Transverse colon (tissue), 4 donors: ENCODE measurements around the gene PRKCZ. TPM values are rescaled to one million over a fixed set of nuclear protein-coding genes. Genes with fewer than 3 reads are reported as not detected.

Experiments
- DNase-seq: peaks from one replicate; pipeline ENCODE4 v3.0.0-alpha.2; 2019
- H3K27ac ChIP-seq, 4 donors: fragments of 200-600 bp; sonication (generic); 2 replicates each; pipeline ENCODE4 v1.5.1; 2016 to 2018; ENCODE audit warnings: inconsistent platforms in 4 of 4
- H3K27me3 ChIP-seq: fragments of 200-600 bp; sonication (generic); 2 replicates; pipeline ENCODE4 v1.5.1; 2017; ENCODE audit warnings: inconsistent platforms
- H3K36me3 ChIP-seq, 4 donors: fragments of 200-600 bp; sonication (generic); 2 replicates each; pipeline ENCODE4 v1.5.1; 2017 to 2019; ENCODE audit warnings: inconsistent platforms in 4 of 4
- H3K4me1 ChIP-seq, 4 donors: fragments of 200-600 bp; sonication (generic); 2 replicates each; pipeline ENCODE4 v1.5.1; 2017 to 2020; ENCODE audit warnings: inconsistent platforms in 4 of 4
- H3K4me3 ChIP-seq, 4 donors: fragments of 200-600 bp; sonication (generic); 1 replicate in 1 of 4; 2 replicates in 3 of 4; pipeline versions ENCODE4 v1.5.1 to v1.6.1; 2017 to 2019; ENCODE audit warnings: inconsistent platforms in 4 of 4
- H3K9me3 ChIP-seq, 2 donors: fragments of 200-600 bp; sonication (generic); 2 replicates each; pipeline ENCODE4 v1.5.1; 2017 to 2019; ENCODE audit warnings: inconsistent platforms in 2 of 2
- CTCF ChIP-seq, 5 experiments: fragments of 200-600 bp in 3 of 5; fragments of 450-650 bp in 2 of 5; sonication (generic) in 3 of 5; IDR thresholded peaks; 1 replicate in 2 of 5; 2 replicates in 3 of 5; pipeline ENCODE4 v1.5.1; 2016 to 2017; ENCODE audit warnings: antibody characterized with exemption in 5 of 5, inconsistent platforms in 3 of 5, mild to moderate bottlenecking in 2 of 5, moderate library complexity in 1 of 5
- EP300 ChIP-seq: sonication (generic); formaldehyde crosslinking; IDR thresholded peaks from one replicate; pipeline ENCODE4 v1.6.1; 2017; ENCODE audit warnings: antibody characterized with exemption, low read depth
- POLR2A ChIP-seq: fragments of 450-650 bp; IDR thresholded peaks from one replicate; pipeline ENCODE4 v1.6.1; 2016; ENCODE audit warnings: antibody characterized with exemption, mild to moderate bottlenecking, moderate library complexity
- POLR2AphosphoS5 ChIP-seq, 3 donors: sonication (generic); formaldehyde crosslinking; IDR thresholded peaks; one replicate each; pipeline ENCODE4 v1.6.1; 2016; ENCODE audit warnings: antibody characterized with exemption in 3 of 3
- WGBS, 2 donors: methylation state at CpG; one replicate each; pipeline ENCODE4 v1.1.5; 2018; ENCODE audit warnings: low coverage in 1 of 2; 5-methylcytosine and 5-hydroxymethylcytosine counted together
- in situ Hi-C, 4 donors: fragments of 200-750 bp; cut with MboI; loops; one replicate each; pipeline versions ENCODE4 v1.15.0 to v1.15.1; 2017; ENCODE audit warnings: low sequenced_read_pairs in 3 of 4, low pct_ligation_motif_present in 1 of 4, low pct_unique_long_range_greater_than_20kb in 1 of 4
- intact Hi-C: fragments of 100-400 bp; cut with DNase I; formaldehyde crosslinking; loops from one replicate; pipeline ENCODE4 v1.15.1; 2023; ENCODE audit warnings: low total_unique reads
- total RNA-seq, 4 donors: library from RNA; depleted of rRNA; stranded (reverse); fragments of >200 nt; gene quantifications; one replicate each; pipeline ENCODE4 v1.1.0, GENCODE V29; 2016

The PRKCZ gene
- total RNA-seq, 4 donors from 2014 or later, result 48.6 to 96.7 (median 54.4) TPM

DNA sequence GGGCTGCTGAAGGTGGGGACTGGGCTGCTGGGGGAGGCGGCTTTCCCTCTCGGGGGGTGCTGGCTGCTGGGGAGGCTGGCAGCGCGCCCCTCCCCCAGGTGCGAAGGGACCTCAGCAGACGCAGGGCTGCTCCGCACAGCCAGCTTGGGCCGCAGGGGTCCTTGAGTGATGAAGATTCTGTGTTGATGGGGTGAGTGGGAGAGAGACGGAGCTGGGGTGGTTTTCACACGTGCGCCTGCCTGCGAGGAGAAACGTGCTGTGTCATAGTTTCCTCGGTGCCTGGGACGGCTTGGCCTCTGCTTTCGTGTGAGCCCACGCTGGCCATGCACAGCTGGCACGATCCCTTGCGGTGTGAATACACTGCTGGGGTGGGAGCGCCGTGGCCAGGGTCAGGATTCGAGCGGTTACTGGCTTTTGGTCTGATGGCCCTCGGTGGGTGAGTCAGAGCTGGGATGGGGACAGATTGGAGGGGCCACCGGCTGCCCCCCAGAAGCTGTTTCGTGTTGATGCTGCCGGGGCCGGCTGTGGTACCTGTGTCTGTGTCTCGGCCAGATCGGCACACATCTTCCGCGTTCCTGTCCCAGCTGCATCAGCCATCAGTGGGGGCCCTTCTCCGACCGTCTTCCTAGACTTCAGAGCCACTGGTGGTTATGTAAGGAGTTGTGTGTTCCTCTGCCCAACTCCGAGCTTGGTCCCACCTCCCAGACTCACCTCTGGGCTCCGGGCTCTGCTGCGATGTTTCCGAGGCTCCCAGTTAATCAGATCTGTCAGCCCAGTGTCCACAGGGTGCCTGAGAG is 24.9 kb downstream of the PRKCZ start:
- intact Hi-C loops (no loop called here), in situ Hi-C loops (no loop called here)
- Histone ChIP-seq H3K4me3 (no peak overlapping the region), H3K27ac (no peak overlapping the region), H3K9me3 (peaks cover 12% of the 10 kb centered on the region in 2 donors), H3K27me3 (no peaks in the 10 kb centered on the region), H3K36me3 (peaks cover 0 to 9% (median 0%) of the 10 kb centered on the region in 4 donors), H3K4me1 (peaks cover 11 to 20% (median 17%) of the 10 kb centered on the region in 4 donors)
- TF ChIP-seq CTCF (IDR thresholded peaks at IDR 0.05) (no peak), EP300 (no peak), POLR2A (no peak), POLR2AphosphoS5 (IDR thresholded peaks at IDR 0.05) (no peak)
- no peak for DNase-seq
- 85% methylated on average over 38 of the region's 38 CpGs; no CpG with 5 or more reads in 1 of the 2 donors for WGBS, 2 donors

GRCh38 chr1:2076826-2077225 is 26.6 kb downstream of the PRKCZ start:
- intact Hi-C loops (no loop called here), in situ Hi-C loops (no loop called here)
- no peak for DNase-seq
- 91 to 98% methylated on average over 13 to 21 of the region's 21 CpGs for WGBS, 2 donors
- TF ChIP-seq CTCF (IDR thresholded peaks at IDR 0.05) (no peak), POLR2A (no peak), POLR2AphosphoS5 (IDR thresholded peaks at IDR 0.05) (no peak), EP300 (no peak)
- Histone ChIP-seq H3K4me1 (peaks cover 4 to 9% (median 6%) of the 10 kb centered on the region in 4 donors), H3K36me3 (peaks cover 0 to 9% (median 0%) of the 10 kb centered on the region in 4 donors), H3K4me3 (no peak overlapping the region), H3K27ac (no peak overlapping the region), H3K9me3 (peaks cover 12% of the 10 kb centered on the region in 2 donors), H3K27me3 (no peaks in the 10 kb centered on the region)

GRCh38 chr1:2078170-2078569 is 28.0 kb downstream of the PRKCZ start:
- TF ChIP-seq POLR2AphosphoS5 (IDR thresholded peaks at IDR 0.05), result no peak
- Histone ChIP-seq H3K4me3 (no peak overlapping the region), H3K27ac (no peak overlapping the region), H3K9me3 (peaks cover 12% of the 10 kb centered on the region in 2 donors), H3K27me3 (no peaks in the 10 kb centered on the region), H3K4me1 (no peaks in the 10 kb centered on the region), H3K36me3 (peaks cover 0 to 9% (median 0%) of the 10 kb centered on the region in 4 donors)
- intact Hi-C loops, result no loop called here
- in situ Hi-C loops, result no loop called here
- WGBS, 2 donors, result 94 to 96% methylated on average over 7 of the region's 7 CpGs
- no peak for DNase-seq

DNA sequence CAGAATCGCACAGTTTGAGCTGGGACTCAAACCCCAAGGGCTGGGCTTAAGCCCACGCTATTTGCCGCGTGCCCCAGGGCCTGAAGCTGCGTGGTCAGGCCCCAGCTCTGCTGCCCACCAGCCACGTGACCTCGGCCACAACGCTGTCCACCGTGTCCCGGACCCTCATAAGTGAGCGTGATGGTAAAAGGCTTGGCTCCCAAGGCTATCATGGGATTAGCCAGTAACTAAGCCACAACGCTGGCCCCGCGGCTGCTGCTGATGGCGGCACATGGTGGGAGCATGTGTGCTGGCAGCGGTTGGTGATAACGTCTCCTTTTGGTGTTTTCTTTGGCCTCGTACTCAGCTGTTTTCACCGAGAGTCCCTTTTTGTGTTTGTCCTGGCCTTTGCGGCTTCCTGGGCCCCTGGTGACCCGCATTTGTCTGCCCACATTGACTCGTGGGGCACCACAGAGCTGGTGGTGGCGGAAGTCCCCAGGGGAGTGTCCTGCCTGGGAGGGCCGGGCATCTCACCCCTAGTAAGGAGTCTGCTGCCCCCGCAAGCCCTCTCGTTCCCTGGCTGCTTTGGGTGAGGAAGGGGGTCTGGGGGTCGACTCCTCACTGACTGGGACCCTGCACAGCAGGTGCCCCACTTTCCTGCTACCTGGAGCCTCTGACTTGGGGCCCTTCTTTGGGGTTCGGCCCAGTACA is 29.3 kb downstream of the PRKCZ start:
- peaks cover 12% of the 10 kb centered on the region in 2 donors for H3K9me3 ChIP-seq
- in situ Hi-C loops, result no loop called here
- intact Hi-C loops, result no loop called here
- H3K36me3 ChIP-seq, result peaks cover 0 to 9% (median 0%) of the 10 kb centered on the region in 4 donors
- no peak overlapping the region for H3K27ac ChIP-seq
- H3K4me3 ChIP-seq, result no peak overlapping the region
- H3K27me3 ChIP-seq, result no peaks in the 10 kb centered on the region
- no peak for DNase-seq
- TF ChIP-seq POLR2AphosphoS5 (IDR thresholded peaks at IDR 0.05), result no peak
- no peak for TF ChIP-seq EP300
- no peak for TF ChIP-seq POLR2A
- TF ChIP-seq CTCF (IDR thresholded peaks at IDR 0.05), result no peak
- no peaks in the 10 kb centered on the region for H3K4me1 ChIP-seq
- WGBS, 2 donors, result 92% methylated on average over 28 of the region's 28 CpGs; no CpG with 5 or more reads in 1 of the 2 donors
